Mucosa of descending colon (tissue), 3 donors: ENCODE data around the gene ACTRT2. TPM values are rescaled to one million over a fixed set of nuclear protein-coding genes. Genes with fewer than 3 reads are reported as not detected.

Experiments used
- ATAC-seq: fragments of 200-7000 bp; cut with Tn5 transposase; one replicate; pipeline ENCODE4 v1.9.1; 2020; ENCODE audit warnings: mild to moderate bottlenecking, moderate library complexity
- DNase-seq, 3 donors: peaks; one replicate each; pipeline ENCODE4 v3.0.0-alpha.2; 2020
- H3K36me3 ChIP-seq: fragments of 200-600 bp; one replicate; pipeline ENCODE4 v1.8.0; 2021; ENCODE audit warnings: low read depth, mild to moderate bottlenecking
- H3K4me1 ChIP-seq: fragments of 200-600 bp; one replicate; pipeline ENCODE4 v1.8.0; 2021; ENCODE audit warnings: low read depth, mild to moderate bottlenecking
- H3K4me3 ChIP-seq: fragments of 200-600 bp; one replicate; pipeline ENCODE4 v1.8.0; 2021; ENCODE audit warnings: mild to moderate bottlenecking
- H3K9me3 ChIP-seq: fragments of 200-600 bp; one replicate; pipeline ENCODE4 v1.8.0; 2021; ENCODE audit warnings: mild to moderate bottlenecking
- intact Hi-C, 2 donors: fragments of 100-400 bp; cut with DNase I in 1 of 2; cut with micrococcal nuclease in 1 of 2; formaldehyde crosslinking; loops; one replicate each; pipeline versions ENCODE4 v1.11.0 to v1.11.1; 2022; cut with DNase I, micrococcal nuclease
- total RNA-seq, 3 donors: library from RNA; stranded (reverse); fragmentation: NEBNext Ultra II Directional in 2 of 3; extraction: Animal tissue kit (Norgen Biotek cat#: 25700) in 2 of 3; gene quantifications; one replicate each; pipeline versions ENCODE4 v1.2.1 to v1.2.4, GENCODE V29; 2021 to 2023
- TF ChIP-seq, protein P1 (sequence below): fragments of 200-600 bp; IDR thresholded peaks from one replicate; pipeline ENCODE4 v1.8.0; 2022; ENCODE audit warnings: antibody characterized with exemption, mild to moderate bottlenecking
- donor health status: DM: no; HTN: no; CAD: no; lungs with moderate emphysema.
- donor health status: DM: no; HTN: no; CAD: no.
- donor health status: DM: no; HTN: yes; CAD: no.

ACTRT2 gene
- total RNA-seq, 3 donors from 2014 or later: not detected

GRCh38 chr1:2989976-2990375 is 31.3 kb upstream of the ACTRT2 start:
- DNase-seq: peak in 2 of 3 donors; percentile 7 to 37
- no peaks in the 10 kb centered on the region for H3K36me3 ChIP-seq

GRCh38 chr1:2990376-2991115 is 30.7 kb upstream of the ACTRT2 start:
- TF ChIP-seq, protein P1, sequence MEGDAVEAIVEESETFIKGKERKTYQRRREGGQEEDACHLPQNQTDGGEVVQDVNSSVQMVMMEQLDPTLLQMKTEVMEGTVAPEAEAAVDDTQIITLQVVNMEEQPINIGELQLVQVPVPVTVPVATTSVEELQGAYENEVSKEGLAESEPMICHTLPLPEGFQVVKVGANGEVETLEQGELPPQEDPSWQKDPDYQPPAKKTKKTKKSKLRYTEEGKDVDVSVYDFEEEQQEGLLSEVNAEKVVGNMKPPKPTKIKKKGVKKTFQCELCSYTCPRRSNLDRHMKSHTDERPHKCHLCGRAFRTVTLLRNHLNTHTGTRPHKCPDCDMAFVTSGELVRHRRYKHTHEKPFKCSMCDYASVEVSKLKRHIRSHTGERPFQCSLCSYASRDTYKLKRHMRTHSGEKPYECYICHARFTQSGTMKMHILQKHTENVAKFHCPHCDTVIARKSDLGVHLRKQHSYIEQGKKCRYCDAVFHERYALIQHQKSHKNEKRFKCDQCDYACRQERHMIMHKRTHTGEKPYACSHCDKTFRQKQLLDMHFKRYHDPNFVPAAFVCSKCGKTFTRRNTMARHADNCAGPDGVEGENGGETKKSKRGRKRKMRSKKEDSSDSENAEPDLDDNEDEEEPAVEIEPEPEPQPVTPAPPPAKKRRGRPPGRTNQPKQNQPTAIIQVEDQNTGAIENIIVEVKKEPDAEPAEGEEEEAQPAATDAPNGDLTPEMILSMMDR: no peak
- peak in 2 of 3 donors; percentile 13 to 25 for DNase-seq
- intact Hi-C loops: no loop called here
- H3K4me1 ChIP-seq: no peaks in the 10 kb centered on the region
- no peak overlapping the region for H3K4me3 ChIP-seq
- no peaks in the 10 kb centered on the region for H3K36me3 ChIP-seq
- no peak for ATAC-seq
- H3K9me3 ChIP-seq: peaks cover 15% of the 10 kb centered on the region

More at GRCh38 chr1:2989976-2990375, 31.3 kb upstream of the ACTRT2 start:
- intact Hi-C loops: no loop called here
- Histone ChIP-seq H3K4me3 (no peak overlapping the region), H3K4me1 (no peaks in the 10 kb centered on the region), H3K9me3 (peaks cover 9% of the 10 kb centered on the region)
- no peak for ATAC-seq
- TF ChIP-seq, protein P1: no peak

GRCh38 chr1:2991753-2992495 is 29.3 kb upstream of the ACTRT2 start:
- Histone ChIP-seq H3K4me3 (no peak overlapping the region), H3K36me3 (no peaks in the 10 kb centered on the region), H3K4me1 (no peaks in the 10 kb centered on the region), H3K9me3 (peaks cover 17% of the 10 kb centered on the region)
- ATAC-seq (no peak), DNase-seq (peak in 1 of 3 donors; percentile 3)
- intact Hi-C loops: no loop called here
- TF ChIP-seq, protein P1: no peak

DNA sequence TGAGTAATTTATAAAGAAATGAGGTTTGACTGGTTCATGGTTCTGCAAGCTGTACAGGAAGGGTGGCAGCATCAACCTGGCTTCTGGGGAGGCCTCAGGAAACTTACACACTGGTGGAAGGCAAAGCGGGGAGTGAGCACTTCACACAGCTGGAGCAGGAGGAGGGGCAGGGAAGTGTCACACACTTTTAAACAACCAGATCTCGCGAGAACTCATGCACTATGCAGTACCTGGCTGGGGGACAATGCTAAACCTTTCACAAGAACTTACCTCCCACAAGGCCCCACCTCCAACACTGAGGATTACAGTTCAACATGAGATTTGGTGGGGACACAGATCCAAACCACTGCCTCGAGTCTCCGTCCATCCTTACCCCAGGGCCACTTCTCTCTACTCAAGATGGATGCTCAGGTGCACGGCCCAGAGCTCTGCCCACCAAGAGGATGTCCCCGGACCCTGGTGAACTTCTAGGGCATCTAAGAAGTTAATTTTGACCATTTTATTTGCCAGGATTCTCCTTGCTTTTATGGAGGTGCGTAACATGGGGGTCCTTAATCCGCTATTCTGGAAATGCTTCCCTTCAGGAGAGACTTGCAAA is 22.7 kb upstream of the ACTRT2 start:
- peaks cover 17% of the 10 kb centered on the region for H3K9me3 ChIP-seq
- H3K36me3 ChIP-seq: no peaks in the 10 kb centered on the region
- TF ChIP-seq, protein P1: no peak
- H3K4me1 ChIP-seq: no peaks in the 10 kb centered on the region
- ATAC-seq (no peak), DNase-seq (no peak)
- H3K4me3 ChIP-seq: no peak overlapping the region
- intact Hi-C loops: no loop called here

GRCh38 chr1:2999138-2999537 is 22.1 kb upstream of the ACTRT2 start:
- H3K36me3 ChIP-seq: no peaks in the 10 kb centered on the region

More at GRCh38 chr1:2999138-2999537, 22.1 kb upstream of the ACTRT2 start:
- intact Hi-C loops: no loop called here
- Histone ChIP-seq H3K9me3 (peaks cover 15% of the 10 kb centered on the region), H3K4me1 (no peaks in the 10 kb centered on the region), H3K4me3 (no peak overlapping the region)
- TF ChIP-seq, protein P1: no peak
- no peak for ATAC-seq
- no peak for DNase-seq
